AG04450 (cell line): ENCODE results near the gene CBR1. TPM values are rescaled to one million over a fixed set of nuclear protein-coding genes. Genes with fewer than 3 reads are reported as not detected.
"Not testable (repeated sequence)": the region's sequence is repeated elsewhere in the genome, so short reads cannot be mapped to it uniquely, and the experiment has no call there.

Source experiments
- CTCF ChIA-PET: fragments of 300-600, 350-600 bp; formaldehyde crosslinking; extraction: SDS; loops from one replicate; lab custom pipeline; 2022; ENCODE audit warnings: antibody characterized with exemption, inconsistent platforms; lab: Charles Lee
- POLR2A ChIA-PET: fragments of 350-600 bp; formaldehyde crosslinking; extraction: SDS; loops from one replicate; lab custom pipeline; 2021; ENCODE audit warnings: antibody characterized with exemption, inconsistent platforms; lab: Yijun Ruan, JAX
- DNase-seq: peaks from one replicate; pipeline ENCODE4 v3.0.0-alpha.2; 2011; ENCODE audit warnings: low read depth, low spot score
- H3K27ac ChIP-seq: one replicate; pipeline ENCODE4 v1.5.1; 2012; ENCODE audit warnings: low read depth, low read length, control low read depth
- H3K27me3 ChIP-seq: one replicate; pipeline ENCODE4 v1.6.0; 2012; ENCODE audit warnings: low read length; ENCODE audit not compliant: control insufficient read depth, insufficient read depth
- H3K4me3 ChIP-seq: 2 replicates; pipeline ENCODE4 v1.5.1; 2011; ENCODE audit warnings: mild to moderate bottlenecking, low read depth, low read length, control low read depth
- H3K9me3 ChIP-seq: 2 replicates; pipeline ENCODE4 v1.5.1; 2012; ENCODE audit warnings: low read length; ENCODE audit not compliant: control insufficient read depth, insufficient read depth
- CTCF ChIP-seq: IDR thresholded peaks from 2 replicates; pipeline ENCODE4 v1.5.1; 2011; ENCODE audit warnings: low read depth, low read length, control low read depth, inconsistent platforms
- polyA plus RNA-seq: library from polyadenylated mRNA; depleted of rRNA; stranded (reverse); fragments of >200 nt; gene quantifications from 2 replicates; pipeline ENCODE4 v1.2.3, GENCODE V29; 2011

Gene CBR1
- polyA plus RNA-seq, 1 experiment, result 110 TPM

GRCh38 chr21:36070999-36071398 is 1.2 kb downstream of the CBR1 start:
- ChIA-PET CTCF (interaction anchor here (0.6 to 2.2 kb wide), 3 partner anchors 11 to 41 kb away, joined by 3 to 7 read pairs (median 5); no protein-coding TSS in a partner anchor), POLR2A (interaction anchor here (2.4 kb wide), 1 partner anchor 11 kb away, joined by 27 read pairs; the partner anchor contains the start of gene SETD4)
- TF ChIP-seq CTCF, result no peak
- no peak for DNase-seq
- H3K9me3 ChIP-seq, result peaks cover 6% of the 10 kb centered on the region
- no peaks in the 10 kb centered on the region for H3K27me3 ChIP-seq
- no peak overlapping the region for H3K27ac ChIP-seq
- peak overlapping the region; percentile 97 for H3K4me3 ChIP-seq

- POLR2A ChIA-PET, result interaction anchor here (1.1 kb wide), 1 partner anchor 12 kb away, joined by 4 read pairs; the partner anchor contains the start of gene SETD4
- Histone ChIP-seq H3K9me3 (peaks cover 6% of the 10 kb centered on the region), H3K27me3 (no peaks in the 10 kb centered on the region), H3K27ac (no peak overlapping the region), H3K4me3 (no peak overlapping the region)
- no peak for TF ChIP-seq CTCF
- CTCF ChIA-PET, result no interaction called here
- DNase-seq, result no peak
Observed at GRCh38 chr21:36072453-36073162, 2.8 kb downstream of the CBR1 start.

DNA sequence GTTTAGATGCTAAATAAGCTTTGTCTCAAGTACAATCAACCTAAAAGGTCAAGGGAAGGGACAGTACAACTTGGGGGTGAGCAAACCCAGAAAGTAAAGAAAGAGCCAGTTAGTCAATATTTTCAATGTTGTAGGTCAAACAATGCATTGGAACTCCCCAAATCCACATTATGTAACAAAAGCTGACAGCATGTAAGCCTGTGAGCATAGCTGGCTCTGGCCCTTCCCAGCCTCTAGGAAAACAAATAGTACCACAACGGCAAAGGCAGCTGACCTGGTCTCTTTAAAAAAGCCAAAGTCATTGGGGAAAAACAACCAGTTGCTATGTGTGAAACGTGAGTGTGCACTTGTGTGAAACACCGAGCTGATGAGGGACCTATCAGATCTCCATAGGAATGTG is 3.4 kb downstream of the CBR1 start:
- Histone ChIP-seq H3K27me3 (no peaks in the 10 kb centered on the region), H3K27ac (no peak overlapping the region), H3K9me3 (peaks cover 6% of the 10 kb centered on the region), H3K4me3 (no peak overlapping the region)
- CTCF ChIA-PET, result interaction anchor here (0.9 kb wide), 1 partner anchor 9 kb away, joined by 3 read pairs; no protein-coding TSS in a partner anchor
- TF ChIP-seq CTCF, result no peak
- DNase-seq, result no peak
- POLR2A ChIA-PET, result interaction anchor here (1.1 kb wide), 1 partner anchor 13 kb away, joined by 4 read pairs; the partner anchor contains the start of gene SETD4

- not testable (repeated sequence) for H3K27ac ChIP-seq, H3K9me3 ChIP-seq, H3K4me3 ChIP-seq, H3K27me3 ChIP-seq, DNase-seq
- ChIA-PET CTCF (interaction anchor here (0.9 kb wide), 1 partner anchor 8 kb away, joined by 3 read pairs; no protein-coding TSS in a partner anchor), POLR2A (interaction anchor here (0.7 kb wide), 1 partner anchor 8 kb away, joined by 4 read pairs; no protein-coding TSS in a partner anchor)
Observed at GRCh38 chr21:36073911-36074310, 4.1 kb downstream of the CBR1 start.

DNA sequence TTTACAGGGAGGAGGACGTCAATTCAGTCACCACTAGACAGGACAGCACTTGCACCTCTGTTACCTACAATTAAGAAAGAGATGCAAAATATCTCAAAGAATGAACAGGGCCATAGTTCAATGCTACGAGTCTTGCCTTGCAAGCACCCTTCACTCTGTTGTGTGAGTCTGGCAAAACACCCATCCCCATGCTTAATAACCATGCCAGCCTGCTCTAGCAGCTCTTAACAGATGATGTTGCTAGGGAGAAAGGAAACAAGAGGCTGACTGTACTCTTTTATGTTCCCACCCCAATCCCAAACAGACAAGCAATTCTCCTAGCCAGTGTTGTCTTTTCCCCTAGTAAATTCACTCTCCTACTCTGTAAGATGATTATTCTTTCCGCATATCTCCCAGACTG is 5.3 kb downstream of the CBR1 start:
- ChIA-PET POLR2A (no interaction called here), CTCF (no interaction called here)
- no peak for TF ChIP-seq CTCF
- H3K4me3 ChIP-seq, result no peak overlapping the region
- H3K27me3 ChIP-seq, result no peaks in the 10 kb centered on the region
- no peak overlapping the region for H3K27ac ChIP-seq
- no peak for DNase-seq
- no peaks in the 10 kb centered on the region for H3K9me3 ChIP-seq
